Panc1 (cell line): ENCODE results near the gene STK32C. TPM values are rescaled to one million over a fixed set of nuclear protein-coding genes. Genes with fewer than 3 reads are reported as not detected.

Source experiments
- ATAC-seq: fragments of 200-7000 bp; cut with Tn5 transposase; 2 replicates; pipeline ENCODE4 v1.9.1; 2020; ENCODE audit warnings: mild to moderate bottlenecking, moderate library complexity
- BruUV-seq: library from RNA; stranded (reverse); fragments of 400-500 nt; replicated peaks from 2 replicates; lab custom pipeline; 2021; lab: Mats Ljungman, UMichigan
- CTCF ChIA-PET: fragments of 300-600 bp; sonication (Branson Sonifier 250); formaldehyde crosslinking; loops from one replicate; lab custom pipeline; 2022; ENCODE audit warnings: antibody characterized with exemption; lab: Charles Lee
- POLR2A ChIA-PET: fragments of 300-600 bp; sonication (Branson Sonifier 250); formaldehyde crosslinking; loops from one replicate; lab custom pipeline; 2022; ENCODE audit warnings: antibody characterized with exemption; lab: Charles Lee
- DNase-seq: peaks from one replicate; pipeline ENCODE4 v3.0.0-alpha.2; 2010; ENCODE audit warnings: low read depth, low spot score
- H3K27ac ChIP-seq: 2 replicates; pipeline ENCODE4 v1.5.1; 2011; ENCODE audit warnings: mild to moderate bottlenecking, low read length, inconsistent platforms
- H3K27me3 ChIP-seq: fragments of 200-500 bp; sonication (Bioruptor generic); 2 replicates; pipeline ENCODE4 v1.6.0; 2014; ENCODE audit warnings: low read length, inconsistent platforms; ENCODE audit not compliant: control insufficient read depth, insufficient read depth
- H3K36me3 ChIP-seq: fragments of 200-500 bp; sonication (Bioruptor generic); 2 replicates; pipeline ENCODE4 v1.5.1; 2014; ENCODE audit warnings: inconsistent platforms, mild to moderate bottlenecking, low read length, moderate library complexity; ENCODE audit not compliant: control insufficient read depth, insufficient read depth
- H3K4me1 ChIP-seq: 2 replicates; pipeline ENCODE4 v1.5.1; 2011; ENCODE audit warnings: inconsistent platforms, mild to moderate bottlenecking, low read length, moderate library complexity; ENCODE audit not compliant: control insufficient read depth, insufficient read depth
- H3K4me3 ChIP-seq, 2 experiments: 2 replicates each; pipeline ENCODE4 v1.5.1; 2011 to 2012; ENCODE audit warnings: low read depth in 2 of 2, low read length in 2 of 2, mild to moderate bottlenecking in 2 of 2, inconsistent platforms in 1 of 2, moderate library complexity in 1 of 2
- H3K9me3 ChIP-seq: fragments of 200-500 bp; sonication (Bioruptor generic); 2 replicates; pipeline ENCODE4 v1.5.1; 2014; ENCODE audit warnings: low read depth, mild to moderate bottlenecking, inconsistent platforms, low read length, moderate library complexity; ENCODE audit not compliant: control insufficient read depth, insufficient read depth
- CTCF ChIP-seq: fragments of 450-650 bp; IDR thresholded peaks from 2 replicates; pipeline ENCODE4 v1.5.1; 2017; ENCODE audit warnings: mild to moderate bottlenecking
- POLR2AphosphoS5 ChIP-seq: IDR thresholded peaks from 2 replicates; pipeline ENCODE4 v1.6.1; 2012; ENCODE audit warnings: mild to moderate bottlenecking, low read depth, low read length, moderate library complexity
- REST ChIP-seq, 2 experiments: IDR thresholded peaks; 2 replicates each; pipeline ENCODE4 v1.6.1; 2011 to 2012; ENCODE audit warnings: low read depth in 2 of 2, control low read depth in 1 of 2, low read length in 1 of 2, mild to moderate bottlenecking in 1 of 2, moderate library complexity in 1 of 2; ENCODE audit not compliant: insufficient read depth in 1 of 2
- SIN3A ChIP-seq: IDR thresholded peaks from 2 replicates; pipeline ENCODE4 v1.6.1; 2012; ENCODE audit warnings: low read depth, mild to moderate bottlenecking, low read length, moderate library complexity, borderline replicate concordance; ENCODE audit not compliant: insufficient read depth
- TCF7L2 ChIP-seq: IDR thresholded peaks from 2 replicates; pipeline ENCODE4 v1.6.1; 2011; ENCODE audit warnings: mild to moderate bottlenecking, low read depth, low read length, inconsistent platforms
- in situ Hi-C: cut with HindIII; loops from 2 replicates; pipeline ENCODE4 v1.10.0; 2016; ENCODE audit warnings: low sequenced_read_pairs, low pct_unique_long_range_greater_than_20kb
- intact Hi-C: fragments of 100-400 bp; cut with micrococcal nuclease; formaldehyde crosslinking; loops from one replicate; pipeline ENCODE4 v1.10.0; 2022; ENCODE audit not compliant: unreplicated experiment
- total RNA-seq: library from RNA; stranded (reverse); gene quantifications from one replicate; pipeline ENCODE4 v1.2.1, GENCODE V29; 2021; ENCODE audit not compliant: unreplicated experiment

The STK32C gene
- total RNA-seq, 1 experiment from 2014 or later = 53.7 TPM

DNA sequence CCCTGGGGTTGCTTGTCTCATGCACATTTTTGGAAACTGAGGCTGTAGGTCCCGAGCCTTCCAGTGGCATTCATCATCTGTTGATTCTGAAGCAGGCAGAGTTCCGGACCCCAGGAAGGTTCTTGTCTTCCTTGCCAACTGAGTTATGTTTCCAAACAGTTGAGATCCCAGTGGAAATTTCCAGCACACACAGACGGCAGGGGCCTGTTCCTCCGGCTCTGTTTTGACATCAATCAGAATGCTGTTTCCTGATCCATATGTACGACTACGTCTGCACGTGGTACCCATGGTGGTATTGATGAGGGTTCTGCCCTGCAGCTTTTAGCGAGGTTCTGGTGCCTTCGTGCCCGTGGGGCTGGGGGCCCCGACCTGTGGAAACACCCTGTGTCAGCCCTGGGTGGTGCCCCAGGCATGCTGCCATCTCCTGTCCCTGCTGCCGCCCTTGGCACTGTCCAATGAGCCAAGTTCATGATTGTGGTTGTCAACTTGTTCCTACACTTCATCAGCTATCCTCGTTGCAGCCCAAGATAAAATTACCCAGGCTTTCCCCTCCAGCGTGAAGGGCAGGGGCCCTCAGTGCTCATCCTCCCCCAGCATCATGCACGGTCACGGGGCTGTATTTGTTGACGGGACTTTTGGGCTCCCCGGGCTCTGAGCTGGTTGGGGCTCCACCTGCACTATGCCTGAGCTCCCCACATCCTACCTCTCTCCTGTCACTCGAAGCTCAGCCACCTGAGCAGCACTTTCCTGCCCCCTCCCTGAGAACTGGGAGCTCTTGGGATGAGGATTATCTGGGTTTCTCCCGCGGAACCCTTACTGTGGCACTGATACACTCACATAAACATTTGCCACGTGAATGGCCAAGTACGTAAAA lies 128.8 kb downstream of the STK32C start:
- ChIA-PET CTCF (no interaction called here), POLR2A (interaction anchor here (0.6 kb wide), 1 partner anchor 26 kb away, joined by 4 read pairs; no protein-coding TSS in a partner anchor)
- peaks cover 9% of the 10 kb centered on the region for H3K27me3 ChIP-seq
- no peak for DNase-seq
- no peak for TF ChIP-seq CTCF
- TF ChIP-seq POLR2AphosphoS5 = no peak
- TF ChIP-seq REST (IDR thresholded peaks at IDR 0.05; ENCODE audit: insufficient read depth in 1 of 2, low read depth in 2 of 2, low read length in 1 of 2) = no peak
- TF ChIP-seq TCF7L2 = no peak
- no peak for TF ChIP-seq SIN3A
- H3K27ac ChIP-seq = no peak overlapping the region
- no peaks in the 10 kb centered on the region for H3K36me3 ChIP-seq
- no peaks in the 10 kb centered on the region for H3K9me3 ChIP-seq
- peaks cover 20% of the 10 kb centered on the region for H3K4me1 ChIP-seq
- intact Hi-C loops = no loop called here
- ATAC-seq = no peak
- in situ Hi-C loops = no loop called here
- BruUV-seq = no TSS peak
- no peak overlapping the region for H3K4me3 ChIP-seq

GRCh38 chr10:132178046-132178445 lies 129.7 kb downstream of the STK32C start:
- CTCF ChIA-PET = no interaction called here
- Histone ChIP-seq H3K4me3 (no peak overlapping the region), H3K4me1 (peaks cover 20% of the 10 kb centered on the region), H3K27ac (no peak overlapping the region), H3K9me3 (no peaks in the 10 kb centered on the region), H3K36me3 (no peaks in the 10 kb centered on the region), H3K27me3 (peaks cover 4% of the 10 kb centered on the region; the same call in 1 of the 2 replicates)
- BruUV-seq = no TSS peak
- intact Hi-C loops (no loop called here), in situ Hi-C loops (no loop called here)
- DNase-seq = no peak
- TF ChIP-seq SIN3A (no peak), POLR2AphosphoS5 (no peak), CTCF (no peak), REST (IDR thresholded peaks at IDR 0.05; ENCODE audit: insufficient read depth in 1 of 2, low read depth in 2 of 2, low read length in 1 of 2) (no peak), TCF7L2 (no peak)
- POLR2A ChIA-PET = no interaction called here
- no peak for ATAC-seq
